Activated B cell treated with CpG ODN at 0.5 μM for 24 hours (primary cell): ENCODE results near the gene MALAT1. TPM values are rescaled to one million over a fixed set of nuclear protein-coding genes. Genes with fewer than 3 reads are reported as not detected.

Source experiments
- ATAC-seq: fragments of 200-7000 bp; cut with Tn5 transposase; one replicate; pipeline ENCODE4 v1.10.0; 2021; ENCODE audit warnings: low read depth, mild to moderate bottlenecking, moderate library complexity
- CTCF ChIA-PET: fragments of 350-600 bp; sonication (Branson Sonifier 250); formaldehyde crosslinking; loops from one replicate; lab custom pipeline; 2021; ENCODE audit warnings: antibody characterized with exemption; lab: Charles Lee
- POLR2A ChIA-PET: fragments of 350-600 bp; sonication (Branson Sonifier 250); formaldehyde crosslinking; loops from one replicate; lab custom pipeline; 2021; ENCODE audit warnings: antibody characterized with exemption; lab: Charles Lee
- DNase-seq: peaks from one replicate; pipeline ENCODE4 v3.0.0; 2022
- H3K27ac Mint-ChIP-seq: one replicate; pipeline ENCODE4 v1.8.0; 2020; ENCODE audit warnings: mixed read lengths
- H3K27me3 Mint-ChIP-seq: one replicate; pipeline ENCODE4 v1.8.0; 2021; ENCODE audit warnings: mixed read lengths
- H3K36me3 Mint-ChIP-seq: one replicate; pipeline ENCODE4 v1.8.0; 2021; ENCODE audit warnings: low read depth, mixed read lengths
- H3K4me1 Mint-ChIP-seq: one replicate; pipeline ENCODE4 v1.8.0; 2021; ENCODE audit warnings: mixed read lengths
- H3K4me3 Mint-ChIP-seq: one replicate; pipeline ENCODE4 v1.8.0; 2020; ENCODE audit warnings: mild to moderate bottlenecking, mixed read lengths
- H3K9me3 Mint-ChIP-seq: one replicate; pipeline ENCODE4 v1.8.0; 2020; ENCODE audit warnings: mixed read lengths
- intact Hi-C: fragments of 100-400 bp; cut with micrococcal nuclease; formaldehyde crosslinking; loops from one replicate; pipeline ENCODE4 v1.15.1; 2024
- total RNA-seq: library from RNA; stranded (reverse); gene quantifications from 2 replicates; pipeline ENCODE4 v1.2.3, GENCODE V29; 2022
- TF ChIP-seq, protein P1 (sequence below): fragments of 200-600 bp; IDR thresholded peaks from one replicate; pipeline ENCODE4 v1.8.0; 2022; ENCODE audit warnings: antibody characterized with exemption, mild to moderate bottlenecking

Gene MALAT1
- total RNA-seq, 1 donor from 2014 or later, result 18,961 TPM

DNA sequence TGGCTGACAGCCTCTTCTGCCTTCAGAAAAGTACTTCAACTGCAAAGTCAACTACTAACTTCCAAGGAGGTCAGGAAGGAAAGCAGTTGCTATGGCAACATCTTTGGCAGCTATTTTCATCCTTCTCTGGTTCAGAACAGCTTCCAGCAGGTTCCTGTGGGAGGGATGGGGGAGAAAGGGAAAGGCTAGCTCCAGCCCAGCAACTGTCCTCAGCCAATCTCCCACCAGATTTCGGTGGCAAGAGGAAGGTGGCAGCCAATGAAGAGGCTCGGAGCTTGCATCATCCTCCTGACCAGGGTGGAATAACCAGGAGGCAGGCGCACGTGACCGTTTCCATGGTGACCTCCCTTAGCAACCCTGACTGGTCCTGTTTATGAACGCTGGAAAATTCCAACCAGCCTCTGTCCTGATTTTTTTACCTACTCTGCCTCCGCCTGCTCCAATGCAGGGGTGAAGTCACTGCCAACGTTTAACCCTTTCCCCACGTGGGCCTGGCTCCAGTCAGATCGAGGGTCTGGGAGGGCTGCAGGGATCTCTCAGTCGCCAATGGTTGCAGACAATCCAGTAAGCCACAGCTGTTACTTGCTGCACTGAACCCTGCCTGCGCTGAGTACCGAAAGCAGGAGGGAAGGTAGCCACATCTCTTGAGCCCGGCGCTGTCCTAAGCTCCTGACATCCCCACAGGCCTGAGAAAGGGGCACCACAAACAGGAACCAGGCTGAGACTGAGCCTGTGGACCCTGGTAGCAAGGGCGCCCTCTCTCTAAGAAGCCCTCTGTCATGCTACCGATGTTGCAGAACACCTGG is 11.2 kb upstream of the MALAT1 start:
- peak overlapping the region; percentile 71 for H3K4me3 Mint-ChIP-seq
- no peaks in the 10 kb centered on the region for H3K9me3 Mint-ChIP-seq
- intact Hi-C loops, result loop anchor here (1.0 kb wide), 2 partner anchors 9 to 10 kb away; no protein-coding TSS in a partner anchor
- no peaks in the 10 kb centered on the region for H3K27me3 Mint-ChIP-seq
- ChIA-PET CTCF (interaction anchor here (1.0 to 2.5 kb wide), 3 partner anchors 9 to 19 kb away, joined by 3 to 11 read pairs (median 4); no protein-coding TSS in a partner anchor), POLR2A (interaction anchor here (0.6 to 26.3 kb wide), 9 partner anchors 17 to 80 kb away, joined by 3 to 1949 read pairs (median 22); partner anchors contain the start of genes MALAT1 and NEAT1)
- no peak for DNase-seq
- peak overlapping the region; percentile 82 for H3K27ac Mint-ChIP-seq
- ATAC-seq, result peak; percentile 56
- peaks cover 48% of the 10 kb centered on the region for H3K4me1 Mint-ChIP-seq
- TF ChIP-seq, protein P1, sequence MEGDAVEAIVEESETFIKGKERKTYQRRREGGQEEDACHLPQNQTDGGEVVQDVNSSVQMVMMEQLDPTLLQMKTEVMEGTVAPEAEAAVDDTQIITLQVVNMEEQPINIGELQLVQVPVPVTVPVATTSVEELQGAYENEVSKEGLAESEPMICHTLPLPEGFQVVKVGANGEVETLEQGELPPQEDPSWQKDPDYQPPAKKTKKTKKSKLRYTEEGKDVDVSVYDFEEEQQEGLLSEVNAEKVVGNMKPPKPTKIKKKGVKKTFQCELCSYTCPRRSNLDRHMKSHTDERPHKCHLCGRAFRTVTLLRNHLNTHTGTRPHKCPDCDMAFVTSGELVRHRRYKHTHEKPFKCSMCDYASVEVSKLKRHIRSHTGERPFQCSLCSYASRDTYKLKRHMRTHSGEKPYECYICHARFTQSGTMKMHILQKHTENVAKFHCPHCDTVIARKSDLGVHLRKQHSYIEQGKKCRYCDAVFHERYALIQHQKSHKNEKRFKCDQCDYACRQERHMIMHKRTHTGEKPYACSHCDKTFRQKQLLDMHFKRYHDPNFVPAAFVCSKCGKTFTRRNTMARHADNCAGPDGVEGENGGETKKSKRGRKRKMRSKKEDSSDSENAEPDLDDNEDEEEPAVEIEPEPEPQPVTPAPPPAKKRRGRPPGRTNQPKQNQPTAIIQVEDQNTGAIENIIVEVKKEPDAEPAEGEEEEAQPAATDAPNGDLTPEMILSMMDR, result no peak
- H3K36me3 Mint-ChIP-seq, result no peaks in the 10 kb centered on the region

- H3K36me3 Mint-ChIP-seq, result no peaks in the 10 kb centered on the region
- peaks cover 56% of the 10 kb centered on the region for H3K4me1 Mint-ChIP-seq
- no peaks in the 10 kb centered on the region for H3K27me3 Mint-ChIP-seq
- H3K4me3 Mint-ChIP-seq, result peak overlapping the region; percentile 71
- ChIA-PET CTCF (interaction anchor here (0.9 to 2.5 kb wide), 3 partner anchors 9 to 54 kb away, joined by 3 to 11 read pairs (median 4); no protein-coding TSS in a partner anchor), POLR2A (interaction anchor here (0.6 to 26.3 kb wide), 10 partner anchors 16 to 1133 kb away, joined by 4 to 1949 read pairs (median 16); partner anchors contain the start of genes DPF2, MALAT1 and NEAT1)
- TF ChIP-seq, protein P1, result no peak
- H3K27ac Mint-ChIP-seq, result peak overlapping the region; percentile 82
- intact Hi-C loops, result loop anchor here (1.0 kb wide), 2 partner anchors 8 to 11 kb away; no protein-coding TSS in a partner anchor
- DNase-seq, result no peak
- H3K9me3 Mint-ChIP-seq, result no peaks in the 10 kb centered on the region
- ATAC-seq, result no peak
Measured at GRCh38 chr11:65488273-65489034, 10.4 kb upstream of the MALAT1 start.

DNA sequence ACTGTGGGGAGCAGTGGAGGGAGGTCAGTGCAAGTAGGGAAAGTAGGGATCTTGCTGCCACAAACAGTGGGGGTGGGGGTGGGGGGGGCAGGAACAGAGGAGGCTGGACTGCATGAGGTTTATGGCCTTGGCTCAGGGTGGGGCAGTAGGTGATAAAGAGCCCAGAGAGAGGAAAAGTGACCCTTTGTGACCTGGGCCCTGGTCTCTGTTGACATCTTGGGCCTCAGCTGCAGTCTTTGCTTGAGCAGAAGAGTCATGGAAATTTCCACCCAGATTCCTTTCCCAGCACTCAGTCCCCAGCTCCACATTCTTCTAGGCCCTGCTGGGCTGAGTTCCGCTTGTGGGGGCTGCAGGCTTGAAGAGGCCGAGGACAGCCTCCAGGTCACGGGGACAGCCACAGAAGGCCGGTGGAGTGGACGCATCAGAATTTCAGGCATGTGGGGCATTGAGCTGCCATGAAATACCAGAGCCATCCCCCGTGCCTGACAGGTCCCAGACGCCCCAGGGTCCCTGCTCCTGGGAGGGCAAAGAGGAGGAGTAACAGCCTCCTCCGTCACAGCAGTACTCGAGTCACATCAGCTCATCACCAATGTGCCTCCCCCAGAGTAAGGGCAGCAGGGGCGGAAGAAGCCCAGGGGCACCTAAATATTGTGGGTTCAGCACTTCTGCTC is 9.7 kb upstream of the MALAT1 start:
- ATAC-seq (no peak), DNase-seq (no peak)
- CTCF ChIA-PET, result interaction anchor here (0.9 to 2.5 kb wide), 2 partner anchors 10 to 55 kb away, joined by 3 to 11 read pairs; no protein-coding TSS in a partner anchor
- Mint-ChIP-seq H3K9me3 (no peaks in the 10 kb centered on the region), H3K36me3 (no peaks in the 10 kb centered on the region), H3K27ac (no peak overlapping the region), H3K4me1 (peaks cover 63% of the 10 kb centered on the region), H3K4me3 (no peak overlapping the region), H3K27me3 (no peaks in the 10 kb centered on the region)
- POLR2A ChIA-PET, result interaction anchor here (1.0 to 26.3 kb wide), 9 partner anchors 15 to 156 kb away, joined by 4 to 1949 read pairs (median 22); partner anchors contain the start of genes DPF2, MALAT1 and NEAT1
- TF ChIP-seq, protein P1, result no peak
- intact Hi-C loops, result no loop called here

GRCh38 chr11:65489706-65490320 is 9.0 kb upstream of the MALAT1 start:
- ATAC-seq, result no peak
- Mint-ChIP-seq H3K9me3 (no peaks in the 10 kb centered on the region), H3K27ac (no peak overlapping the region), H3K4me1 (peaks cover 69% of the 10 kb centered on the region), H3K36me3 (no peaks in the 10 kb centered on the region), H3K4me3 (no peak overlapping the region), H3K27me3 (no peaks in the 10 kb centered on the region)
- intact Hi-C loops, result no loop called here
- ChIA-PET POLR2A (interaction anchor here (0.6 to 26.3 kb wide), 8 partner anchors 14 to 539 kb away, joined by 4 to 1949 read pairs (median 26); partner anchors contain the start of genes DPF2, MALAT1 and NEAT1), CTCF (interaction anchor here (0.9 kb wide), 1 partner anchor 56 kb away, joined by 3 read pairs; no protein-coding TSS in a partner anchor)
- TF ChIP-seq, protein P1, result no peak
- DNase-seq, result no peak
